ENCODE data around the gene CFAP47. TPM values are rescaled to one million over a fixed set of nuclear protein-coding genes. Genes with fewer than 3 reads are reported as not detected.

The CFAP47 gene
- total RNA-seq, 2 experiments from 2014 or later, result not detected

Other genes with a start within 250 kb of the CFAP47 start
- not detected for gene MAGEB16, start 121.4 kb upstream of the CFAP47 start, total RNA-seq